B cell (primary cell): ENCODE data around the gene PGAP3. TPM values are rescaled to one million over a fixed set of nuclear protein-coding genes. Genes with fewer than 3 reads are reported as not detected.

Source experiments
- ATAC-seq: fragments of 200-7000 bp; cut with Tn5 transposase; one replicate; pipeline ENCODE4 v1.10.0; 2021; ENCODE audit warnings: low read depth, mild to moderate bottlenecking, moderate number of reproducible peaks, moderate library complexity
- CTCF ChIA-PET: fragments of 350-600 bp; sonication (Branson Sonifier 250); formaldehyde crosslinking; loops from one replicate; lab custom pipeline; 2021; ENCODE audit warnings: antibody characterized with exemption, inconsistent platforms; lab: Charles Lee
- POLR2A ChIA-PET: fragments of 350-600 bp; sonication (Branson Sonifier 250); formaldehyde crosslinking; loops from one replicate; lab custom pipeline; 2021; ENCODE audit warnings: antibody characterized with exemption; lab: Charles Lee
- DNase-seq: peaks from one replicate; pipeline ENCODE4 v3.0.0; 2013
- H2AFZ ChIP-seq: 2 replicates; pipeline ENCODE4 v1.6.1; 2012; ENCODE audit warnings: mild to moderate bottlenecking, low read depth, low read length; ENCODE audit not compliant: insufficient read depth, poor library complexity, severe bottlenecking
- H3K27ac ChIP-seq, 2 donors: 1 replicate in 1 of 2; 2 replicates in 1 of 2; pipeline ENCODE4 v1.5.1; 2012 to 2013; ENCODE audit warnings: low read length in 2 of 2, mild to moderate bottlenecking in 2 of 2, moderate library complexity in 1 of 2
- H3K27me3 ChIP-seq, 4 experiments: fragments of 200-600 bp in 1 of 4; sonication (generic) in 1 of 4; replicated peaks in 1 of 4; 1 replicate in 2 of 4; 2 replicates in 2 of 4; pipeline versions ENCODE4 v1.6.1 to v1.7.0; 2013 to 2016; ENCODE audit warnings: low read length in 3 of 4, mild to moderate bottlenecking in 2 of 4, mixed read lengths in 1 of 4, moderate library complexity in 1 of 4; ENCODE audit not compliant: insufficient read depth in 4 of 4, control insufficient read depth in 3 of 4; ENCODE audit errors: control extremely low read depth in 1 of 4
- H3K36me3 ChIP-seq, 2 experiments: replicated peaks in 1 of 2; 1 replicate in 1 of 2; 2 replicates in 1 of 2; pipeline versions ENCODE4 v1.6.1 to v1.7.1; 2013; ENCODE audit warnings: low read length in 1 of 2; ENCODE audit not compliant: insufficient read depth in 2 of 2, control insufficient read depth in 1 of 2; ENCODE audit errors: control extremely low read depth in 1 of 2, extremely low read depth in 1 of 2
- H3K4me1 ChIP-seq, 2 donors: fragments of 200-600 bp in 1 of 2; sonication (generic) in 1 of 2; 1 replicate in 1 of 2; 2 replicates in 1 of 2; pipeline versions ENCODE4 v1.5.1 to v1.6.1; 2013 to 2017; ENCODE audit warnings: low read length in 2 of 2; ENCODE audit not compliant: control insufficient read depth in 2 of 2, insufficient read depth in 2 of 2
- H3K4me2 ChIP-seq: replicated peaks from 2 replicates; pipeline ENCODE3; 2012; ENCODE audit warnings: mild to moderate bottlenecking, low read depth, low read length; ENCODE audit not compliant: poor library complexity, severe bottlenecking
- H3K4me3 ChIP-seq, 5 experiments: fragments of 200-600 bp in 1 of 5; sonication (generic) in 1 of 5; 1 replicate in 3 of 5; 2 replicates in 2 of 5; pipeline versions ENCODE4 v1.5.1 to v1.7.0; 2011 to 2016; ENCODE audit warnings: low read length in 4 of 5, mild to moderate bottlenecking in 4 of 5, low read depth in 2 of 5, control low read depth in 1 of 5, moderate library complexity in 1 of 5; ENCODE audit not compliant: insufficient read depth in 1 of 5; ENCODE audit errors: control extremely low read depth in 1 of 5, extremely low read depth in 1 of 5
- H3K79me2 ChIP-seq: fragments of 200-600 bp; sonication (generic); one replicate; pipeline ENCODE4 v1.6.0; 2016; ENCODE audit warnings: low read length; ENCODE audit not compliant: control insufficient read depth, insufficient read depth
- H3K9ac ChIP-seq: fragments of 200-600 bp; sonication (generic); 2 replicates; pipeline ENCODE4 v1.6.1; 2017; ENCODE audit warnings: mild to moderate bottlenecking, low read length, moderate library complexity
- H3K9me3 ChIP-seq, 3 donors: one replicate each; pipeline versions ENCODE4 v1.6.1 to v1.7.1; 2013; ENCODE audit warnings: low read length in 2 of 3; ENCODE audit not compliant: control insufficient read depth in 2 of 3, insufficient read depth in 1 of 3; ENCODE audit errors: control extremely low read depth in 1 of 3
- H4K20me1 ChIP-seq: 2 replicates; pipeline ENCODE4 v1.6.0; 2012; ENCODE audit warnings: mild to moderate bottlenecking, low read length; ENCODE audit not compliant: insufficient read depth, control insufficient read depth, poor library complexity, severe bottlenecking
- H3K27ac Mint-ChIP-seq: one replicate; pipeline ENCODE4 v1.8.0; 2021; ENCODE audit warnings: mixed read lengths
- H3K27me3 Mint-ChIP-seq: one replicate; pipeline ENCODE4 v1.8.0; 2021; ENCODE audit warnings: mixed read lengths
- H3K4me1 Mint-ChIP-seq: one replicate; pipeline ENCODE4 v1.8.0; 2021; ENCODE audit warnings: mixed read lengths
- H3K4me3 Mint-ChIP-seq: one replicate; pipeline ENCODE4 v1.8.0; 2021; ENCODE audit warnings: mixed read lengths
- H3K9me3 Mint-ChIP-seq: one replicate; pipeline ENCODE4 v1.8.0; 2022; ENCODE audit warnings: mixed read lengths; ENCODE audit not compliant: insufficient read depth
- CTCF ChIP-seq: fragments of 200-600 bp; IDR thresholded peaks from one replicate; pipeline ENCODE4 v1.8.0; 2022; ENCODE audit warnings: antibody characterized with exemption, mild to moderate bottlenecking
- EZH2 ChIP-seq: IDR thresholded peaks from 2 replicates; pipeline ENCODE4 v1.6.1; 2012; ENCODE audit warnings: borderline replicate concordance, low read depth, mild to moderate bottlenecking, moderate library complexity, low read length; ENCODE audit not compliant: insufficient read depth, poor library complexity, severe bottlenecking
- WGBS: methylation state at CpG from one replicate; pipeline ENCODE4 v1.1.5; 2013; ENCODE audit warnings: missing lambda C conversion rate; ENCODE audit not compliant: insufficient coverage; 5-methylcytosine and 5-hydroxymethylcytosine counted together
- intact Hi-C: fragments of 100-400 bp; cut with micrococcal nuclease; formaldehyde crosslinking; loops from one replicate; pipeline ENCODE4 v1.10.0; 2022
- polyA plus RNA-seq: library from polyadenylated mRNA; depleted of rRNA; stranded (reverse); fragments of >200 nt; gene quantifications from 2 replicates; pipeline ENCODE4 v1.2.3, GENCODE V29; 2012
- total RNA-seq, 2 donors: library from RNA; stranded (reverse); fragments of 120-200 nt in 1 of 2; gene quantifications; 1 replicate in 1 of 2; 2 replicates in 1 of 2; pipeline versions ENCODE4 v1.2.3 to v1.2.4, GENCODE V29; 2013 to 2022

Gene PGAP3
- total and polyA plus RNA-seq, 2 donors (not counting 1 experiment from before 2014, with no cell fraction given): 27.4 to 34.3 TPM

- DNase-seq (no peak), ATAC-seq (peak; percentile 18)
- peaks cover 0 to 20% of the 10 kb centered on the region in 2 experiments for H3K36me3 ChIP-seq
- H3K4me3 Mint-ChIP-seq: peak overlapping the region; percentile 13
- no peaks in the 10 kb centered on the region for H4K20me1 ChIP-seq
- peaks cover 26% of the 10 kb centered on the region for H3K4me1 Mint-ChIP-seq
- no peak overlapping the region for H2AFZ ChIP-seq
- ChIA-PET CTCF (interaction anchor here (0.8 to 8.7 kb wide), 6 partner anchors 10 to 44 kb away, joined by 3 to 109 read pairs (median 6); no protein-coding TSS in a partner anchor), POLR2A (interaction anchor here (1.1 to 2.0 kb wide), 2 partner anchors 10 to 12 kb away, joined by 3 to 7 read pairs; no protein-coding TSS in a partner anchor)
- no peak overlapping the region for H3K27ac ChIP-seq
- H3K9me3 ChIP-seq: peaks cover 0 to 2% (median 0%) of the 10 kb centered on the region in 3 donors
- 80% methylated on average over 17 of the region's 17 CpGs for WGBS
- no peak overlapping the region for H3K27ac Mint-ChIP-seq
- peaks cover 7% of the 10 kb centered on the region for H3K79me2 ChIP-seq
- intact Hi-C loops: loop anchor here (5.0 kb wide), 1 partner anchor 202 kb away; the partner anchor contains the start of gene ZPBP2
- peaks cover 28 to 39% of the 10 kb centered on the region in 2 donors for H3K4me1 ChIP-seq
- peaks cover 23% of the 10 kb centered on the region for H3K27me3 Mint-ChIP-seq
- H3K4me2 ChIP-seq: no peak overlapping the region
- no peak for TF ChIP-seq CTCF
- no peak for TF ChIP-seq EZH2
- no peak overlapping the region for H3K9ac ChIP-seq
- no peaks in the 10 kb centered on the region for H3K9me3 Mint-ChIP-seq
- no peak overlapping the region for H3K4me3 ChIP-seq
- peaks cover 0 to 28% (median 7%) of the 10 kb centered on the region in 4 experiments for H3K27me3 ChIP-seq
Measured at GRCh38 chr17:39665642-39666224, 22.1 kb downstream of the PGAP3 start.
